Lung (tissue), 12 donors: Measurements from ENCODE around the gene RPL18. TPM values are rescaled to one million over a fixed set of nuclear protein-coding genes. Genes with fewer than 3 reads are reported as not detected.
A peak's percentile ranks its signal among the peaks of the same experiment; 100 is the strongest.

ENCODE experiments used
- ATAC-seq: fragments of 200-7000 bp; cut with Tn5 transposase; one replicate; pipeline ENCODE4 v1.9.1; 2020; ENCODE audit warnings: moderate number of reproducible peaks; ENCODE audit not compliant: insufficient read depth, low FRiP score
- DNase-seq, 3 donors: peaks; one replicate each; pipeline ENCODE4 v3.0.0-alpha.2; 2013 to 2017
- H3K27ac ChIP-seq, 2 donors: one replicate each; pipeline ENCODE4 v1.5.1; 2013; ENCODE audit warnings: mild to moderate bottlenecking in 2 of 2, moderate library complexity in 2 of 2, control low read depth in 1 of 2, inconsistent platforms in 1 of 2, low read depth in 1 of 2, low read length in 1 of 2
- H3K27me3 ChIP-seq, 3 donors: one replicate each; pipeline ENCODE4 v1.5.1; 2013; ENCODE audit warnings: low read length in 2 of 3; ENCODE audit not compliant: control insufficient read depth in 3 of 3, insufficient read depth in 3 of 3
- H3K36me3 ChIP-seq, 4 donors: one replicate each; pipeline ENCODE4 v1.5.1; 2013; ENCODE audit warnings: low read length in 4 of 4, mild to moderate bottlenecking in 1 of 4, moderate library complexity in 1 of 4; ENCODE audit not compliant: control insufficient read depth in 4 of 4, insufficient read depth in 4 of 4
- H3K4me1 ChIP-seq, 5 donors: one replicate each; pipeline ENCODE4 v1.5.1; 2013; ENCODE audit warnings: low read length in 5 of 5, mild to moderate bottlenecking in 2 of 5, moderate library complexity in 1 of 5; ENCODE audit not compliant: control insufficient read depth in 5 of 5, insufficient read depth in 5 of 5
- H3K4me3 ChIP-seq: one replicate; pipeline ENCODE4 v1.5.1; 2013; ENCODE audit warnings: mild to moderate bottlenecking, control low read depth, moderate library complexity
- H3K9ac ChIP-seq, 2 donors: one replicate each; pipeline ENCODE4 v1.5.1; 2013; ENCODE audit warnings: low read length in 2 of 2, control low read depth in 1 of 2; ENCODE audit not compliant: insufficient read depth in 1 of 2
- H3K9me3 ChIP-seq, 4 donors: one replicate each; pipeline ENCODE4 v1.5.1; 2013; ENCODE audit warnings: low read length in 3 of 4, mild to moderate bottlenecking in 1 of 4, moderate library complexity in 1 of 4; ENCODE audit not compliant: control insufficient read depth in 4 of 4, insufficient read depth in 3 of 4
- CTCF ChIP-seq: IDR thresholded peaks from 2 replicates; pipeline ENCODE4 v1.5.1; 2012; ENCODE audit warnings: mild to moderate bottlenecking; ENCODE audit errors: control extremely low read depth, extremely low read depth
- WGBS, 2 donors: extraction: QIAGEN DNeasy Blood & Tissue Kit; methylation state at CpG; one replicate each; pipeline ENCODE4 v1.1.7; 2013; 5-methylcytosine and 5-hydroxymethylcytosine counted together
- polyA plus RNA-seq, 2 donors: library from polyadenylated mRNA; stranded (reverse); fragments of 200-250 nt; gene quantifications; one replicate each; pipeline ENCODE4 v1.2.1, GENCODE V29; 2013
- total RNA-seq, 2 donors: library from RNA; depleted of rRNA in 1 of 2; stranded (reverse); fragments of >200 nt in 1 of 2; gene quantifications; one replicate each; pipeline ENCODE4 v1.2.1, GENCODE V29; 2014 to 2021
- donor health status: control.
- donor health status: control.
- donor health status: Bipolar disorder and iron deficiency.
- donor health status: healthy.
- donor health status: DM: yes; HTN: yes; CAD: no.

Gene RPL18
- total and polyA plus RNA-seq, 4 donors: 1,019 to 3,542 (median 1,407) TPM

GRCh38 chr19:48617146-48617937 is 1.6 kb downstream of the RPL18 start:
- WGBS, 2 donors: 61 to 81% methylated on average over 18 of the region's 18 CpGs
- TF ChIP-seq CTCF: no peak
- Histone ChIP-seq H3K4me3 (peak overlapping the region; percentile 22), H3K9me3 (no peaks in the 10 kb centered on the region), H3K9ac (peak overlapping the region; percentile 97 to 99), H3K36me3 (peaks cover 13 to 38% (median 23%) of the 10 kb centered on the region in 4 donors), H3K4me1 (peaks cover 0 to 41% (median 20%) of the 10 kb centered on the region in 5 donors), H3K27me3 (no peaks in the 10 kb centered on the region), H3K27ac (peak overlapping the region in 1 of 2 donors; percentile 45)
- ATAC-seq (no peak), DNase-seq (peak in 1 of 3 donors; percentile 64)

GRCh38 chr19:48616491-48617056 is 2.4 kb downstream of the RPL18 start:
- peaks cover 13 to 38% (median 22%) of the 10 kb centered on the region in 4 donors for H3K36me3 ChIP-seq
- ATAC-seq (no peak), DNase-seq (no peak)
- H3K27ac ChIP-seq: peak overlapping the region in 1 of 2 donors; percentile 40
- H3K4me3 ChIP-seq: no peak overlapping the region
- no peaks in the 10 kb centered on the region for H3K9me3 ChIP-seq
- WGBS, 2 donors: 56 to 65% methylated on average over 12 of the region's 12 CpGs
- no peak for TF ChIP-seq CTCF
- no peaks in the 10 kb centered on the region for H3K27me3 ChIP-seq
- peaks cover 0 to 41% (median 20%) of the 10 kb centered on the region in 5 donors for H3K4me1 ChIP-seq
- H3K9ac ChIP-seq: no peak overlapping the region

- Histone ChIP-seq H3K9me3 (no peaks in the 10 kb centered on the region), H3K27me3 (no peaks in the 10 kb centered on the region), H3K9ac (no peak overlapping the region), H3K36me3 (peaks cover 13 to 38% (median 22%) of the 10 kb centered on the region in 4 donors), H3K4me3 (no peak overlapping the region), H3K4me1 (peaks cover 0 to 41% (median 20%) of the 10 kb centered on the region in 5 donors), H3K27ac (peak overlapping the region in 1 of 2 donors; percentile 78)
- ATAC-seq (no peak), DNase-seq (no peak)
- no peak for TF ChIP-seq CTCF
- 83 to 94% methylated on average over 14 to 16 of the region's 16 CpGs for WGBS, 2 donors
Observed at GRCh38 chr19:48616041-48616436, 2.9 kb downstream of the RPL18 start.
